GM04504 (cell line): ENCODE measurements around the gene NMRK1.
A peak's percentile ranks its signal among the peaks of the same experiment; 100 is the strongest.

Experiments used
- DNase-seq: peaks from one replicate; pipeline ENCODE4 v3.0.0-alpha.2; 2012; ENCODE audit warnings: low read depth

NMRK1 gene

GRCh38 chr9:75054368-75055001 lies 33.5 kb downstream of the NMRK1 start:
- peak; percentile 39 for DNase-seq

DNA sequence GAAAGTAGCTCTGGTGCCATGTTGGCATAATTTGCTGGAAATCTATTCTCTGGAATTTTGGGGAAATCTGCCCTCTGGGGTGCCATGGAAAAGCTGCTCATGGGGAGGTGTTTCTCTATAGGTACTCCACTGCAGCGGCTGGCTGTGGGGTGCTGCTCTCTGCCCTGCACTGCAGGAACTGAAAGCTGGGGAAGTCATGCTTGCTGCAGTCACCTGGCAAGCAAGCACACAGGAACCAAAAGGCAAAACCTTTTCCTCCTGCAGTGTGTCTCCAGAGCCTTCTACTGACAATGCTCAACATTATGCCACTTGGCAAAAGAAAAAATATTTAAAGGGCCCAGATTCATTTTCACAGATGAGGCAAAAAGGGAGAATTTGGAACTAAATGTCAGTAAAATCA lies 34.1 kb downstream of the NMRK1 start:
- DNase-seq, result no peak

DNA sequence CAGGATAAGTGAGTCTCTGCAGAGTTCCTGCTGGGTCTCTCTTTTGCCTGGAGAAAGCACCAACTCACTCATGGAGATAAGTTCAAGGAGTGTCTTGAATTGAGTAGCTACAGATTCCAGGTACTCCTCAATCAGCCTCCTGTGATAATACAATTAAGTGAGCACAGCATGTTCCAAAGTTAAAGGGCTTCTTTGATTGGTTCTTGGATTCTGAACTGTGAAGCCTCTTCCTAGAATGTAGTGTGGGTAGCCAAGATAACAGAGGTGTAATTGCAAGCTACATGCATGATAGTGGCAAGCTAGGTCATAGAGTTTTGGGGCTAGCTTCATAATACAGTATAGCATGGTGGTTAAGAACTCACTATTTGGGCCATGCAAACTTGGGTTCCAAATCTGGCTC lies 36.7 kb downstream of the NMRK1 start:
- no peak for DNase-seq

GRCh38 chr9:75047506-75047905 lies 40.4 kb downstream of the NMRK1 start:
- no peak for DNase-seq

DNA sequence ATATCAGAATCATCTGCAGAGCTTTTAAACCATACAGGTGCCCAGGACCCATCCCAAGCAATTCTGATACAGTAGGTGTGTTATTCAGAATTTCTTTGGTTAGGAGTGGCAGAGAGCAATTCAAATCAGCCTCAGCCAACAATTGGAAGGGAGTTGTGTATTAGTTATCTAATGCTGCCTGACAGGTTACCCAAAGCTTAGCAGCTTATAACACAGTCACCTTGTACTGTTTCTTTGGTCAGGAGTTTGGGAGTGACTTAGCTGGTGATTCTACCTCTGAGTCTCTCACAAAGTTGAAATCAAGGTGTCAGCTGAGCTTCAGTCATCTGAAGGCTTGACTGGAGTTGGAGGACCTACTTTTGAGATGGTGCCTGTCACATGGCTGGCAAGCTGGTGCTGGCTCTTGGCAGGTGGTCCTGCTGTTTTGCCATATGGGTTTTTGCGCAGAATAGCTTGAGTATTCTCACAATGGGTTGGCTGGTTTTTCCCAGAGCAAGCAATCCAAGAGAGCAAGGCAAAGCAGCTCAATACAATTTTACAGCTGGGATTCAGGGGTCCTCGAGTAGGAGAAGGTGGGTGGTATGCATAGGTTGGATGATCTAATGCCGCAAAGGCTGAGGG lies 41.1 kb downstream of the NMRK1 start:
- no peak for DNase-seq

DNA sequence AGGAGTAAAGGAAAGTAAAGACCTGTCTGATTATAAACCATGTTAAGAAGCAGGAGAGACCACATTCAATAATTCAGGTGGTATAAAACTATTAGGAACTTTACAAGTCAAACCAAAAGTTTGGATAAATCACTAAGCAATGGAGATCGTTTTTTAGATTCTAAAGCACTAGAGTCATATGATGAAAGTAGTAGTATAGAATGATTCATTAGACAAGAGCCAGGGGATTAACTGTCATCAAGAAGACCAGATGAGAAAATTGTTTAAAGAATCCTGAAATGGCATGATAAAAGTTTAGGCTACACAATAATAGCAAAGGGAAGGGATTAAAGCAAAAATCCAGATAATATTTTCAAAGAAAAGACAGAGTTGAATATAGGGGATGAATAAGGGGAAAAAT lies 46.9 kb downstream of the NMRK1 start:
- DNase-seq, result no peak

DNA sequence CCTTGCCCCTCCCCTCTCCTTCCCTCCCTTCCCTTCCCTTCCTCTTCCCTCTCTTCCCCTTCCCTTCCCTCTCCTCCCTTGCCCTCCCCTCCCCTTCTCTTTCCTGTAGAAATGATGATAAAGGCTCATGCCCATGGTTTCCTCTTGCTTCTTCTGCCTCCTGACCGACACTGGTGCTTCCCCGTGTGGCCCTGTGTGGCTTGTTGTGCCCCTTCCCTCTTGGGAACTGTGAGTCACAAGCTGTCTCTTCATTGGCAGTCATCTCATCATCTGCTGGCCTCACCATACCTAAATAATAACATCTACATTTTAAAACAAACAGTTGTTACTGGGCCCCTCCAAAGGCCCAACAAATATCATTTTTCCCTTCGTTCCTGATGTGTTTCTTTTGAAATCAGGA lies 48.2 kb downstream of the NMRK1 start:
- DNase-seq, result peak; percentile 6

DNA sequence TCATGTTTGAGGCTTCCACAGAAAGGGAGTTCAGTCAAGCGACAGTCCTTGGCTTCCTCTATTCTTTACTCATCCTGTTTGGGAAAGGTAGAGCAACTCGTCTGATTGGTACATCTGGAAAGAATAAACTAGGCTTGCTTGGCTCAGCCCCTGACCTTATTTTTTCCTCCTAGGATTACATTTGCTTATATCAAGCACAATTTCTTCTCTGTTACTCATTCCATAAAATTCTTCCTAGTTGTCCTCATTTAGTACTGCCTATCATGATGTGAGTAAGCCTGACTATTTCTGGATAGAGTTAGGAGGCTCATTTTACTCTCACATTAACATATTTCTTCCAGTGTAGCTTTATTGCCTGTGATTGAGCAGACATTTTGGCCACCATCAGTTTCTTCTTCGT lies 48.9 kb downstream of the NMRK1 start:
- peak; percentile 82 for DNase-seq

DNA sequence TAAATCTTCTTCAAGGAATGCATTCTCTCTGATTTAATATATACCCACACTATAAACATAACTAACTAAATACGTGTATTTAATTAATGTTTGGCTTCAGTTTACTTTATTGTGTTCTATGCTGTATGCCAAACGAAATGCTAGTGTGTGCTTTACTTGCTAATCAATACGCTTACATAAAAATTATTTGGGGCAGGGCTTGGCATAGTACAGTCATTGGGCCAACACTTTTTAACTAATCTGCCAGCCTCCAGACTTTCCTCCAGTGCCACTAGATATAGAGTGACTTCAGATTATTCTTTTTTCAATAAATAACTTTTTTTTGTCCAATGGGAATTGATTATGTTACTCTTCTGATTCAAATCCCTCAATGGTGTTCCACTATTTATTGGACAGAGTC lies 51.2 kb downstream of the NMRK1 start:
- DNase-seq, result no peak

- no peak for DNase-seq
These were observed 54.0 kb downstream of the NMRK1 start for GRCh38 chr9:75033791-75034473.

GRCh38 chr9:75027187-75028107 lies 60.5 kb downstream of the NMRK1 start:
- peak; percentile 11 for DNase-seq

GRCh38 chr9:75023846-75024245 lies 64.1 kb downstream of the NMRK1 start:
- DNase-seq, result no peak

DNA sequence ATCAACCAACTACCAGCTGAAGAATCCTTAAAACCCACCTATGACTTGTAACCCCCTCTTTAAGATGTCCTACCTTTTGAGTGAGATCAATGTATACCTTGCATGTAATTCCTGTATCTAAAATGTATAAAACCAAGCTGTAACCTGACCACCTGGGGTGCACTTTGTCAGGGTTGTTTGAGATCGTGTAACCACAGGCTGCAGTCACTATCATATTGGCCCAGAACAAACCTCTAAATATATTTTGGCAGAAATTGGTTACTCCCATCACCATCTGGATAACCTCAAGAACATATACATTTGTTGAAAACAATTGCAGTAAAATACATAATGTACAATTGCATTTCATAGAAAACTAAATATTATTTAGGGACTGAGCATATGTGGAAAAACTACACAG lies 68.3 kb downstream of the NMRK1 start:
- DNase-seq, result no peak

GRCh38 chr9:75019022-75019421 lies 68.9 kb downstream of the NMRK1 start:
- DNase-seq, result no peak

DNA sequence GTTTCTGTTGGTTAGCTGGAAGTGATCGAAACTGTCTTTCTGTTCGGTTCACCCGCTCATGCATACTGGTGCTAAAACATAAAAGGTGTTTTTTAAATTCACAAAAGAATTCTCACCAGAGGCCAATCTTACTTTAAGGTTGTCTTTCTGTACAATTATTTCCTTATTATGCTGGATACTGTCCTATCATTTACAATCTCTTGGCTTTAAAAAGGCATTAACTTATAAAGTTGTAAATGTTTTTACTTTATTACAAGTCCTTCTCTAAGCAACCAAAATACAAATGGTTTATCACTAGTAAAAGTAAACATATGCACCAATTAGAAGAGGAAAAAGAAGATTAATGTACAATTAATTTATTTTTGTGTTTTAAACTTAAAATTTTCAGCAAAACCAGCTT lies 70.6 kb downstream of the NMRK1 start:
- no peak for DNase-seq

GRCh38 chr9:75013735-75014134 lies 74.2 kb downstream of the NMRK1 start:
- DNase-seq, result no peak
